ENCODE results near the gene NRTN.
"Not testable (repeated sequence)": the region's sequence is repeated elsewhere in the genome, so short reads cannot be mapped to it uniquely, and the experiment has no call there.

NRTN gene

GRCh38 chr19:5838353-5839064 lies 33.6 kb downstream of the NRTN start:
- no peak for DNase-seq

- no peak for DNase-seq
Observed at GRCh38 chr19:5839065-5840017, 34.5 kb downstream of the NRTN start, which contains the start of gene FUT6. Gene FUT6 (minus strand): TSS chr19:5839702. CDS start chr19:5832567, 7,135 bp downstream.

- DNase-seq: not testable (repeated sequence)
Observed at GRCh38 chr19:5841735-5842111, 36.9 kb downstream of the NRTN start.

- DNase-seq: no peak
Observed at GRCh38 chr19:5843295-5843927, 38.5 kb downstream of the NRTN start.

GRCh38 chr19:5844456-5845433 lies 39.9 kb downstream of the NRTN start:
- DNase-seq: no peak

GRCh38 chr19:5847846-5848245 lies 43.0 kb downstream of the NRTN start:
- DNase-seq: not testable (repeated sequence)

GRCh38 chr19:5848621-5849020 lies 43.8 kb downstream of the NRTN start:
- not testable (repeated sequence) for DNase-seq

GRCh38 chr19:5850189-5850588 lies 45.3 kb downstream of the NRTN start:
- no peak for DNase-seq

- no peak for DNase-seq
Observed at GRCh38 chr19:5850743-5851293, 46.0 kb downstream of the NRTN start.

- DNase-seq: no peak
Observed at GRCh38 chr19:5851302-5851701, 46.4 kb downstream of the NRTN start, which contains the start of gene FUT3. Gene FUT3 (minus strand): TSS chr19:5851449.

GRCh38 chr19:5854121-5854520 lies 49.3 kb downstream of the NRTN start:
- not testable (repeated sequence) for DNase-seq

- not testable (repeated sequence) for DNase-seq
Observed at GRCh38 chr19:5855151-5855550, 50.3 kb downstream of the NRTN start.

- DNase-seq: no peak
Observed at GRCh38 chr19:5857203-5858081, 52.6 kb downstream of the NRTN start.

GRCh38 chr19:5863030-5863665 lies 58.3 kb downstream of the NRTN start:
- no peak for DNase-seq

GRCh38 chr19:5864013-5864720 lies 59.3 kb downstream of the NRTN start:
- DNase-seq: no peak

GRCh38 chr19:5864725-5865486 lies 60.0 kb downstream of the NRTN start:
- DNase-seq: no peak

- DNase-seq: no peak
Observed at GRCh38 chr19:5865772-5866171, 60.9 kb downstream of the NRTN start.
